ENCODE data around the gene EPHB2. TPM values are rescaled to one million over a fixed set of nuclear protein-coding genes. Genes with fewer than 3 reads are reported as not detected.

The EPHB2 gene
- total and polyA plus RNA-seq, 7 experiments from 2014 or later, result 0.27 to 2.2 (median 0.49) TPM; not detected in 3

GRCh38 chr1:22789356-22789994, 78.8 kb downstream of the EPHB2 start:
- ChIA-PET CTCF (no interaction called here), POLR2A (no interaction called here)
- no peak for ATAC-seq
- Histone ChIP-seq H3K4me1 (ENCODE audit: control insufficient read depth in 2 of 2, insufficient read depth in 2 of 2, low read length in 2 of 2) (no peaks in the 10 kb centered on the region), H3K27ac (ENCODE audit: low read depth, low read length) (no peak overlapping the region), H3K9me3 (ENCODE audit: control insufficient read depth in 2 of 3, low read length in 3 of 3) (no peaks in the 10 kb centered on the region), H3K36me3 (ENCODE audit: control insufficient read depth in 2 of 3, insufficient read depth in 3 of 3, low read length in 3 of 3) (no peaks in the 10 kb centered on the region), H3K4me3 (ENCODE audit: low read length) (no peak overlapping the region), H3K27me3 (ENCODE audit: control insufficient read depth in 2 of 2, insufficient read depth in 2 of 2, low read length in 2 of 2) (no peaks in the 10 kb centered on the region)
- no peak overlapping the region for H3K4me3 Mint-ChIP-seq
- H3K36me3 Mint-ChIP-seq, result no peaks in the 10 kb centered on the region
- no peak overlapping the region for H3K27ac Mint-ChIP-seq
- no peak for DNase-seq
- no peaks in the 10 kb centered on the region for H3K9me3 Mint-ChIP-seq
- intact Hi-C loops (cut with micrococcal nuclease), result no loop called here
- peaks cover 0 to 11% (median 3%) of the 10 kb centered on the region in 5 donors for H3K27me3 Mint-ChIP-seq
- H3K4me1 Mint-ChIP-seq, result no peaks in the 10 kb centered on the region

- no peaks in the 10 kb centered on the region for H3K9me3 Mint-ChIP-seq
- intact Hi-C loops (cut with micrococcal nuclease), result no loop called here
- DNase-seq (no peak), ATAC-seq (no peak)
- H3K27ac Mint-ChIP-seq, result no peak overlapping the region
- Histone ChIP-seq H3K27ac (ENCODE audit: low read depth, low read length) (no peak overlapping the region), H3K4me3 (ENCODE audit: low read length) (no peak overlapping the region), H3K4me1 (ENCODE audit: control insufficient read depth in 2 of 2, insufficient read depth in 2 of 2, low read length in 2 of 2) (no peaks in the 10 kb centered on the region), H3K9me3 (ENCODE audit: control insufficient read depth in 2 of 3, low read length in 3 of 3) (no peaks in the 10 kb centered on the region), H3K36me3 (ENCODE audit: control insufficient read depth in 2 of 3, insufficient read depth in 3 of 3, low read length in 3 of 3) (no peaks in the 10 kb centered on the region), H3K27me3 (ENCODE audit: control insufficient read depth in 2 of 2, insufficient read depth in 2 of 2, low read length in 2 of 2) (no peaks in the 10 kb centered on the region)
- H3K27me3 Mint-ChIP-seq, result peaks cover 0 to 11% (median 3%) of the 10 kb centered on the region in 5 donors
- no peaks in the 10 kb centered on the region for H3K36me3 Mint-ChIP-seq
- ChIA-PET CTCF (no interaction called here), POLR2A (no interaction called here)
- H3K4me3 Mint-ChIP-seq, result no peak overlapping the region
- no peaks in the 10 kb centered on the region for H3K4me1 Mint-ChIP-seq
Measured at GRCh38 chr1:22790232-22791008, 79.8 kb downstream of the EPHB2 start.

- no peaks in the 10 kb centered on the region for H3K4me1 ChIP-seq (ENCODE audit: control insufficient read depth in 2 of 2, insufficient read depth in 2 of 2, low read length in 2 of 2)
- H3K27ac Mint-ChIP-seq, result no peak overlapping the region
- peaks cover 0 to 11% (median 3%) of the 10 kb centered on the region in 5 donors for H3K27me3 Mint-ChIP-seq
- ATAC-seq (no peak), DNase-seq (no peak)
- no peak overlapping the region for H3K4me3 Mint-ChIP-seq
- H3K9me3 ChIP-seq (ENCODE audit: control insufficient read depth in 2 of 3, low read length in 3 of 3), result no peaks in the 10 kb centered on the region
- H3K36me3 ChIP-seq (ENCODE audit: control insufficient read depth in 2 of 3, insufficient read depth in 3 of 3, low read length in 3 of 3), result no peaks in the 10 kb centered on the region
- no peaks in the 10 kb centered on the region for H3K9me3 Mint-ChIP-seq
- H3K4me3 ChIP-seq (ENCODE audit: low read length), result no peak overlapping the region
- no peaks in the 10 kb centered on the region for H3K27me3 ChIP-seq (ENCODE audit: control insufficient read depth in 2 of 2, insufficient read depth in 2 of 2, low read length in 2 of 2)
- ChIA-PET POLR2A (no interaction called here), CTCF (no interaction called here)
- intact Hi-C loops (cut with micrococcal nuclease), result no loop called here
- no peaks in the 10 kb centered on the region for H3K4me1 Mint-ChIP-seq
- no peaks in the 10 kb centered on the region for H3K36me3 Mint-ChIP-seq
- no peak overlapping the region for H3K27ac ChIP-seq (ENCODE audit: low read depth, low read length)
Measured at GRCh38 chr1:22791831-22792347, 81.2 kb downstream of the EPHB2 start.

- Mint-ChIP-seq H3K36me3 (no peaks in the 10 kb centered on the region), H3K4me1 (no peaks in the 10 kb centered on the region), H3K4me3 (no peak overlapping the region), H3K9me3 (no peaks in the 10 kb centered on the region), H3K27me3 (peaks cover 0 to 6% (median 4%) of the 10 kb centered on the region in 5 donors), H3K27ac (no peak overlapping the region)
- Histone ChIP-seq H3K9me3 (ENCODE audit: control insufficient read depth in 2 of 3, low read length in 3 of 3) (no peaks in the 10 kb centered on the region), H3K27ac (ENCODE audit: low read depth, low read length) (no peak overlapping the region), H3K36me3 (ENCODE audit: control insufficient read depth in 2 of 3, insufficient read depth in 3 of 3, low read length in 3 of 3) (no peaks in the 10 kb centered on the region), H3K4me3 (ENCODE audit: low read length) (no peak overlapping the region), H3K27me3 (ENCODE audit: control insufficient read depth in 2 of 2, insufficient read depth in 2 of 2, low read length in 2 of 2) (no peaks in the 10 kb centered on the region), H3K4me1 (ENCODE audit: control insufficient read depth in 2 of 2, insufficient read depth in 2 of 2, low read length in 2 of 2) (no peaks in the 10 kb centered on the region)
- DNase-seq, result no peak
- CTCF ChIA-PET, result no interaction called here
- ATAC-seq, result no peak
- intact Hi-C loops (cut with micrococcal nuclease), result no loop called here
- POLR2A ChIA-PET, result no interaction called here
Measured at GRCh38 chr1:22792396-22793160, 81.9 kb downstream of the EPHB2 start.

- H3K4me1 ChIP-seq (ENCODE audit: control insufficient read depth in 2 of 2, insufficient read depth in 2 of 2, low read length in 2 of 2), result no peaks in the 10 kb centered on the region
- Mint-ChIP-seq H3K27ac (no peak overlapping the region), H3K4me1 (no peaks in the 10 kb centered on the region), H3K4me3 (no peak overlapping the region), H3K36me3 (no peaks in the 10 kb centered on the region), H3K27me3 (peaks cover 0 to 6% (median 6%) of the 10 kb centered on the region in 5 donors), H3K9me3 (no peaks in the 10 kb centered on the region)
- H3K27me3 ChIP-seq (ENCODE audit: control insufficient read depth in 2 of 2, insufficient read depth in 2 of 2, low read length in 2 of 2), result no peaks in the 10 kb centered on the region
- DNase-seq (no peak), ATAC-seq (no peak)
- no peaks in the 10 kb centered on the region for H3K9me3 ChIP-seq (ENCODE audit: control insufficient read depth in 2 of 3, low read length in 3 of 3)
- H3K36me3 ChIP-seq (ENCODE audit: control insufficient read depth in 2 of 3, insufficient read depth in 3 of 3, low read length in 3 of 3), result no peaks in the 10 kb centered on the region
- POLR2A ChIA-PET, result no interaction called here
- CTCF ChIA-PET, result no interaction called here
- H3K27ac ChIP-seq (ENCODE audit: low read depth, low read length), result no peak overlapping the region
- intact Hi-C loops (cut with micrococcal nuclease), result no loop called here
- H3K4me3 ChIP-seq (ENCODE audit: low read length), result no peak overlapping the region
Measured at GRCh38 chr1:22793647-22794046, 83.0 kb downstream of the EPHB2 start.

GRCh38 chr1:22794647-22795365, 84.2 kb downstream of the EPHB2 start:
- no peak for ATAC-seq
- H3K27me3 Mint-ChIP-seq, result peaks cover 0 to 6% (median 6%) of the 10 kb centered on the region in 5 donors
- H3K27ac ChIP-seq (ENCODE audit: low read depth, low read length), result no peak overlapping the region
- H3K4me3 Mint-ChIP-seq, result no peak overlapping the region
- CTCF ChIA-PET, result no interaction called here
- H3K9me3 Mint-ChIP-seq, result no peaks in the 10 kb centered on the region
- intact Hi-C loops (cut with micrococcal nuclease), result no loop called here
- no peaks in the 10 kb centered on the region for H3K9me3 ChIP-seq (ENCODE audit: control insufficient read depth in 2 of 3, low read length in 3 of 3)
- H3K4me1 Mint-ChIP-seq, result no peaks in the 10 kb centered on the region
- no peak overlapping the region for H3K4me3 ChIP-seq (ENCODE audit: low read length)
- H3K36me3 Mint-ChIP-seq, result no peaks in the 10 kb centered on the region
- no peaks in the 10 kb centered on the region for H3K27me3 ChIP-seq (ENCODE audit: control insufficient read depth in 2 of 2, insufficient read depth in 2 of 2, low read length in 2 of 2)
- H3K4me1 ChIP-seq (ENCODE audit: control insufficient read depth in 2 of 2, insufficient read depth in 2 of 2, low read length in 2 of 2), result no peaks in the 10 kb centered on the region
- no peak overlapping the region for H3K27ac Mint-ChIP-seq
- H3K36me3 ChIP-seq (ENCODE audit: control insufficient read depth in 2 of 3, insufficient read depth in 3 of 3, low read length in 3 of 3), result no peaks in the 10 kb centered on the region
- POLR2A ChIA-PET, result no interaction called here
- no peak for DNase-seq

Data from naive thymus-derived CD4-positive, alpha-beta T cell (primary cell).